Keratinocyte (primary cell): ENCODE results near the gene FBXW7. TPM values are rescaled to one million over a fixed set of nuclear protein-coding genes. Genes with fewer than 3 reads are reported as not detected.

Experiments used
- DNase-seq: peaks from one replicate; pipeline ENCODE4 v3.0.0-alpha.2; 2011; ENCODE audit warnings: low read depth, missing footprints, low spot score
- FAIRE-seq: peaks from 2 replicates; lab custom pipeline; 2011; peaks lifted over from hg19 to GRCh38; lab: Jason Lieb, UNC
- H2AFZ ChIP-seq: 2 replicates; pipeline ENCODE4 v1.6.0; 2012; ENCODE audit warnings: low read length, control low read depth, inconsistent platforms; ENCODE audit not compliant: control insufficient read depth
- H3K27ac ChIP-seq: 2 replicates; pipeline ENCODE4 v1.5.1; 2011; ENCODE audit warnings: low read length; ENCODE audit not compliant: control insufficient read depth, insufficient read depth
- H3K27me3 ChIP-seq: 3 replicates; pipeline ENCODE4 v1.6.0; 2011; ENCODE audit warnings: low read length; ENCODE audit not compliant: control insufficient read depth, insufficient read depth; ENCODE audit errors: extremely low read depth
- H3K36me3 ChIP-seq, 2 experiments: 2 replicates in 1 of 2; 3 replicates in 1 of 2; pipeline ENCODE4 v1.5.1; 2011; ENCODE audit warnings: low read length in 2 of 2, mild to moderate bottlenecking in 1 of 2; ENCODE audit not compliant: control insufficient read depth in 2 of 2, insufficient read depth in 2 of 2; ENCODE audit errors: extremely low read depth in 1 of 2
- H3K4me1 ChIP-seq: 3 replicates; pipeline ENCODE4 v1.5.1; 2011; ENCODE audit warnings: low read length; ENCODE audit not compliant: control insufficient read depth, insufficient read depth; ENCODE audit errors: extremely low read depth
- H3K4me2 ChIP-seq: 3 replicates; pipeline ENCODE4 v1.6.0; 2011; ENCODE audit warnings: low read depth, low read length; ENCODE audit not compliant: control insufficient read depth, insufficient read depth; ENCODE audit errors: extremely low read depth
- H3K4me3 ChIP-seq, 3 experiments: fragments of 200-600 bp in 1 of 3; sonication (generic) in 1 of 3; 2 replicates in 2 of 3; 3 replicates in 1 of 3; pipeline ENCODE4 v1.5.1; 2011 to 2016; ENCODE audit warnings: low read length in 3 of 3, mild to moderate bottlenecking in 3 of 3, control low read depth in 2 of 3, inconsistent platforms in 1 of 3, low read depth in 1 of 3, mixed read lengths in 1 of 3, mixed run types in 1 of 3, moderate library complexity in 1 of 3; ENCODE audit not compliant: control insufficient read depth in 2 of 3, insufficient read depth in 2 of 3; ENCODE audit errors: extremely low read depth in 1 of 3
- H3K79me2 ChIP-seq: 2 replicates; pipeline ENCODE4 v1.6.0; 2012; ENCODE audit warnings: low read length; ENCODE audit not compliant: control insufficient read depth, insufficient read depth
- H3K9ac ChIP-seq: 3 replicates; pipeline ENCODE4 v1.6.0; 2011; ENCODE audit warnings: low read length; ENCODE audit not compliant: control insufficient read depth, insufficient read depth; ENCODE audit errors: extremely low read depth
- H3K9me1 ChIP-seq: 3 replicates; pipeline ENCODE4 v1.6.0; 2011; ENCODE audit warnings: low read length; ENCODE audit not compliant: control insufficient read depth, insufficient read depth; ENCODE audit errors: extremely low read depth
- H3K9me3 ChIP-seq: 2 replicates; pipeline ENCODE4 v1.5.1; 2012; ENCODE audit warnings: low read depth, low read length; ENCODE audit not compliant: control insufficient read depth
- H4K20me1 ChIP-seq: 3 replicates; pipeline ENCODE4 v1.6.0; 2011; ENCODE audit warnings: low read length; ENCODE audit not compliant: control insufficient read depth, insufficient read depth; ENCODE audit errors: extremely low read depth
- CTCF ChIP-seq, 3 experiments: IDR thresholded peaks in 1 of 3; conservative IDR thresholded peaks in 1 of 3; optimal IDR thresholded peaks in 1 of 3; 2 replicates in 2 of 3; 3 replicates in 1 of 3; pipeline versions ENCODE3 to v1.5.1; 2011; ENCODE audit warnings: low read length in 3 of 3, mild to moderate bottlenecking in 3 of 3, moderate library complexity in 2 of 3, control low read depth in 1 of 3, inconsistent platforms in 1 of 3; ENCODE audit not compliant: insufficient read depth in 2 of 3; ENCODE audit errors: extremely low read depth in 1 of 3
- EZH2 ChIP-seq: IDR thresholded peaks from one replicate; pipeline ENCODE4 v1.6.1; 2012; ENCODE audit warnings: inconsistent platforms, mild to moderate bottlenecking, low read length, moderate library complexity
- dilution Hi-C: fragments of 300-500 bp; cut with MboI; formaldehyde crosslinking; loops from one replicate; pipeline ENCODE4 v1.7.0; 2020; ENCODE audit warnings: low sequenced_read_pairs; ENCODE audit not compliant: extremely low pct_ligation_motif_present
- polyA plus RNA-seq, 5 experiments: library from polyadenylated mRNA; depleted of rRNA in 3 of 5; stranded (reverse) in 3 of 5; stranded (forward) in 1 of 5; unstranded in 1 of 5; fragments of >200 nt; gene quantifications; 1 replicate in 1 of 5; 2 replicates in 3 of 5; 3 replicates in 1 of 5; pipeline versions ENCODE4 v1.2.1 to v1.2.3, GENCODE V29; 2011 to 2012; ENCODE audit warnings: missing spikeins in 2 of 5, low read depth in 1 of 5, low replicate concordance in 1 of 5

Gene FBXW7
- polyA plus RNA-seq, 1 donor (not counting 4 experiments of a cell fraction or from before 2014, with no cell fraction given) = 39.6 TPM

- Histone ChIP-seq H2AFZ (no peak overlapping the region), H3K4me2 (no peak overlapping the region), H3K9ac (no peak overlapping the region), H4K20me1 (peaks cover 3% of the 10 kb centered on the region), H3K4me1 (no peaks in the 10 kb centered on the region), H3K9me3 (no peaks in the 10 kb centered on the region), H3K27me3 (no peaks in the 10 kb centered on the region), H3K4me3 (no peak overlapping the region), H3K9me1 (no peaks in the 10 kb centered on the region), H3K36me3 (no peaks in the 10 kb centered on the region), H3K79me2 (peaks cover 32% of the 10 kb centered on the region), H3K27ac (no peak overlapping the region)
- FAIRE-seq (no peak), DNase-seq (no peak)
- dilution Hi-C loops = no loop called here
- TF ChIP-seq EZH2 = no peak
- no peak for TF ChIP-seq CTCF (optimal IDR thresholded peaks at IDR 0.05 in 1 of 3, IDR thresholded peaks at IDR 0.05 in 1 of 3, conservative IDR thresholded peaks at IDR 0.05 in 1 of 3; ENCODE audit: extremely low read depth in 1 of 3, insufficient read depth in 2 of 3, low read length in 3 of 3)
Measured at GRCh38 chr4:152485726-152486276, 50.1 kb downstream of the FBXW7 start.

DNA sequence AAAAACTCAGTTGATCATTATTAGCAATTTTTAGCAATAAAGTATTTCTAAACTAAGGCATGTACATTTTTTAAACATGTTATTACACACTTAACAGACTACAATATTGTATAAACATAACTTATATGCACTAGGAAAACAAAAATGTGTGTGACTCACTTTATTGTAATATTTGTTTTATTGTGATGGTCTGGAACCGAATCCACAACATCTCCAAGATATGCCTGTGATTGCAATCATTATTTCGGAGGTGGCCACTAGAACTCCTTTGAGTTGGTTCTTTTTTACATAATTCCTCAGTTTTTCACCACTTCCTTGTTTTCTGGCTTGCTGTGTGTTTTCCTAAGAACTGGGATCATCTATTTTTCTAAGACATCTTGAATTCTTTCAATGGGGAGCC lies 53.7 kb downstream of the FBXW7 start:
- FAIRE-seq = no peak
- dilution Hi-C loops = no loop called here
- H3K27ac ChIP-seq = no peak overlapping the region

DNA sequence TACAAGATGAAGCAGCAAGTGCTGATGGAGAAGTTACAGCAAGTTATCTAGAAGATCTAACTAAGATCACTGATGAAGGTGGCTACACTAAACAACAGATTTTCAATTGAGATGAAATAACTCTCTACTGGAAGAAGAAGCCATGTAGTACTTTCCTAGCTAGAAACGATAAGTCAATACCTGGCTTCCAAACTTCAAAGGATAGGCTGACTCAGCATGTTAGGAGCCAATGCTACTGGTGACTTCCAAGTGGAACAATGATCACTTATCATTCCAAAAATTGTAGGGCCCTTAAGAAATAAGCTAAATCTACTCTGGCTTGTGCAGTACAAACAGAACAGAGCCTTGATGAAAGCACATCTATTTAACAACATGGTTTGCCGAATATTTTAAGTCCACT lies 55.0 kb downstream of the FBXW7 start:
- FAIRE-seq (no peak), DNase-seq (no peak)
- dilution Hi-C loops = no loop called here
- H3K9ac ChIP-seq = no peak overlapping the region
- no peak overlapping the region for H3K27ac ChIP-seq
- no peaks in the 10 kb centered on the region for H3K27me3 ChIP-seq
- H3K4me2 ChIP-seq = no peak overlapping the region
- no peak overlapping the region for H3K4me3 ChIP-seq
- H3K9me1 ChIP-seq = no peaks in the 10 kb centered on the region
- no peak overlapping the region for H2AFZ ChIP-seq
- no peaks in the 10 kb centered on the region for H3K9me3 ChIP-seq
- peaks cover 30% of the 10 kb centered on the region for H3K79me2 ChIP-seq
- H3K36me3 ChIP-seq = no peaks in the 10 kb centered on the region
- TF ChIP-seq CTCF (optimal IDR thresholded peaks at IDR 0.05 in 1 of 3, IDR thresholded peaks at IDR 0.05 in 1 of 3, conservative IDR thresholded peaks at IDR 0.05 in 1 of 3; ENCODE audit: extremely low read depth in 1 of 3, insufficient read depth in 2 of 3, low read length in 3 of 3) (no peak), EZH2 (no peak)
- H3K4me1 ChIP-seq = peaks cover 2% of the 10 kb centered on the region
- no peaks in the 10 kb centered on the region for H4K20me1 ChIP-seq

More for the DNA sequence above, 53.7 kb downstream of the FBXW7 start:
- no peaks in the 10 kb centered on the region for H3K27me3 ChIP-seq
- no peaks in the 10 kb centered on the region for H3K9me3 ChIP-seq
- H3K9me1 ChIP-seq = no peaks in the 10 kb centered on the region
- no peak overlapping the region for H3K4me3 ChIP-seq
- H4K20me1 ChIP-seq = no peaks in the 10 kb centered on the region
- no peak overlapping the region for H3K4me2 ChIP-seq
- no peak for TF ChIP-seq EZH2
- no peak overlapping the region for H2AFZ ChIP-seq
- no peaks in the 10 kb centered on the region for H3K36me3 ChIP-seq
- H3K4me1 ChIP-seq = peaks cover 2% of the 10 kb centered on the region
- peaks cover 29% of the 10 kb centered on the region for H3K79me2 ChIP-seq
- H3K9ac ChIP-seq = no peak overlapping the region
- DNase-seq = no peak
